ENCODE measurements around the gene FKBP1A. TPM values are rescaled to one million over a fixed set of nuclear protein-coding genes. Genes with fewer than 3 reads are reported as not detected.

The FKBP1A gene
- total RNA-seq, 1 donor from 2014 or later, result 212 TPM

DNA sequence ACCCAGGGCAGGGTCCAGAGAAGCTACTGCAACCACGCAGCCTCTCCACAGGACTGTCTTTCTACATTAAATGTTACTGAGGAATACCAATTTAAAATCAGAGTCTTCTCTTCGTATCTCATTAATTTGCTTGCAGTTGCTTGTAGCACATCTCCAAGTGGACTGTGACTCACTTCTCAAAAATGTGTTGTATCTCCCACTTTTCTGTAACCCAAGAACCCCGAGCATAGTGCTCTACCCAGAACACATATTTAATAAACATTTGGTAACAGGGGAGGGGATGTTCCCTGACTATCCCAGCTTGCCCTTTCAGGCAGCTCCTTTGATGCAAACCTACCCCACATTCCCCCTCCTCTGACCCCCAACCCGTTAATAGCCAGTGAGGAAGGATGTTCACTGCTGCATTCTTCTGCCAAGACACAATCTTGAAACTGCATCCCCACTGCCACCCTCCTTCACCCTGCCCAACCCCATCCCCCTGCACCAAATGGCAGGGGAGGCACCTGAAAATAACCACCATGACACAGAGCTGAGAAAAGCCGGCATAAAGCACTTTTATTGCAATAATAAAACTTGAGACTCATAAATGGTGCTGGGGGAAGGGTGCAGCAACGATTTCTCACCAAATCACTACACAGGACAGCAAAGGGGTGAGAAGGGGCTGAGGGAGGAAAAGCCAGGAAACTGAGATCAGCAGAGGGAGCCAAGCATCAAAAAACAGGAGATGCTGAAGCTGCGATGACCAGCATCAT lies 24.2 kb downstream of the FKBP1A start:
- TF ChIP-seq, protein P1, sequence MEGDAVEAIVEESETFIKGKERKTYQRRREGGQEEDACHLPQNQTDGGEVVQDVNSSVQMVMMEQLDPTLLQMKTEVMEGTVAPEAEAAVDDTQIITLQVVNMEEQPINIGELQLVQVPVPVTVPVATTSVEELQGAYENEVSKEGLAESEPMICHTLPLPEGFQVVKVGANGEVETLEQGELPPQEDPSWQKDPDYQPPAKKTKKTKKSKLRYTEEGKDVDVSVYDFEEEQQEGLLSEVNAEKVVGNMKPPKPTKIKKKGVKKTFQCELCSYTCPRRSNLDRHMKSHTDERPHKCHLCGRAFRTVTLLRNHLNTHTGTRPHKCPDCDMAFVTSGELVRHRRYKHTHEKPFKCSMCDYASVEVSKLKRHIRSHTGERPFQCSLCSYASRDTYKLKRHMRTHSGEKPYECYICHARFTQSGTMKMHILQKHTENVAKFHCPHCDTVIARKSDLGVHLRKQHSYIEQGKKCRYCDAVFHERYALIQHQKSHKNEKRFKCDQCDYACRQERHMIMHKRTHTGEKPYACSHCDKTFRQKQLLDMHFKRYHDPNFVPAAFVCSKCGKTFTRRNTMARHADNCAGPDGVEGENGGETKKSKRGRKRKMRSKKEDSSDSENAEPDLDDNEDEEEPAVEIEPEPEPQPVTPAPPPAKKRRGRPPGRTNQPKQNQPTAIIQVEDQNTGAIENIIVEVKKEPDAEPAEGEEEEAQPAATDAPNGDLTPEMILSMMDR (IDR thresholded peaks at IDR 0.05), result no peak
- TF ChIP-seq POLR2AphosphoS5 (IDR thresholded peaks at IDR 0.05; ENCODE audit: insufficient read depth in 1 of 2, low read depth in 1 of 2), result no peak
- no peak for TF ChIP-seq POLR2A (IDR thresholded peaks at IDR 0.05)
- H3K27me3 ChIP-seq, result no peaks in the 10 kb centered on the region
- DNase-seq (ENCODE audit: extremely low spot score in 2 of 2), result no peak
- H3K27ac ChIP-seq, result no peak overlapping the region
- H3K9me3 ChIP-seq, result no peaks in the 10 kb centered on the region
- intact Hi-C loops (cut with DNase I), result no loop called here
- peaks cover 0 to 24% of the 10 kb centered on the region in 2 donors for H3K36me3 ChIP-seq
- no peaks in the 10 kb centered on the region for H3K4me1 ChIP-seq
- H3K4me3 ChIP-seq, result no peak overlapping the region

DNA sequence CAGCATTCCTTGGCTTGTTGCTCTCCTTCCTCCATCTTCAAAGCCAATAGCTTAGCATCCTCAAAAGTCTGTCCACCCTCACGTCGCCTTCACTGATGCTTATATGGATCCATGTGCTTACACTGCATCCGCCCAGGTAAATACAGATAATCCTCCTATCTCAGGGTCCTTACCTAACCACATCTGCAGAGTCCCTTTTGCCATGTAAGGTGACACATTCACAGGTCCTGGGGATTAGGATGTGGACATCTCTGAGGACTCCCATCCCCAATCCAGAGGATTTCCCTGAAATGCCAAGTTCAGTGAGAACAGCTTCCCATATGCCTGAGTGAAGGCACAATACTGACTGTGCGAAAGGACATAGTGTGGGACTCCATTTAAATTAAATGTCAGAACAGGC lies 25.4 kb downstream of the FKBP1A start:
- TF ChIP-seq POLR2A (IDR thresholded peaks at IDR 0.05), result no peak
- no peak for TF ChIP-seq POLR2AphosphoS5 (IDR thresholded peaks at IDR 0.05; ENCODE audit: insufficient read depth in 1 of 2, low read depth in 1 of 2)
- TF ChIP-seq, protein P1 (IDR thresholded peaks at IDR 0.05), result no peak
- intact Hi-C loops (cut with DNase I), result no loop called here
- no peaks in the 10 kb centered on the region for H3K9me3 ChIP-seq
- no peak for DNase-seq (ENCODE audit: extremely low spot score in 2 of 2)
- no peak overlapping the region for H3K27ac ChIP-seq
- no peaks in the 10 kb centered on the region for H3K4me1 ChIP-seq
- H3K36me3 ChIP-seq, result peaks cover 0 to 24% of the 10 kb centered on the region in 2 donors
- no peak overlapping the region for H3K4me3 ChIP-seq
- H3K27me3 ChIP-seq, result no peaks in the 10 kb centered on the region

DNA sequence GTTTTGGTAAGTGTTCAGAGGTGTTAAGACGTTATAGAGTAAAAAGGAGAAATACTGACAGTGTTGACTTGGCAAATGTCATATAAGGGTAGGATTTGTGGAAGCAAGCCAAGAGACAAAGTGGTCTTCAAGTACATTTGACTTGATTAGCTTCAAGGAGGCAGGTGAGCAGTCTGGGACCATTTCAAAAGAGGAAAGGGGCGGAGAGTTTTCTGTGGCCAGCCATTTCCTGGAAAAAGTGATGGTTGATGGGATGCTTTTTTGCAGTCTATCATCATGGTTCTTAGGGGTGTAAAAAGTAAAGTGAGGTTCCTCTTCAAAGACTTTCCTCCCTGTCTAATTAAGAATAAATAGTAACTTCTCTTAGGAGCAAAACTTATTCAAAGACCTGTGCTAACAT lies 28.7 kb downstream of the FKBP1A start:
- Histone ChIP-seq H3K36me3 (peaks cover 0 to 10% of the 10 kb centered on the region in 2 donors), H3K4me1 (no peaks in the 10 kb centered on the region), H3K27ac (no peak overlapping the region), H3K9me3 (no peaks in the 10 kb centered on the region), H3K27me3 (no peaks in the 10 kb centered on the region), H3K4me3 (no peak overlapping the region)
- intact Hi-C loops (cut with DNase I), result no loop called here
- peak in 1 of 2 donors; percentile 29 for DNase-seq (ENCODE audit: extremely low spot score in 2 of 2)
- TF ChIP-seq POLR2AphosphoS5 (IDR thresholded peaks at IDR 0.05; ENCODE audit: insufficient read depth in 1 of 2, low read depth in 1 of 2), result no peak
- no peak for TF ChIP-seq POLR2A (IDR thresholded peaks at IDR 0.05)
- TF ChIP-seq, protein P1 (IDR thresholded peaks at IDR 0.05), result no peak

DNA sequence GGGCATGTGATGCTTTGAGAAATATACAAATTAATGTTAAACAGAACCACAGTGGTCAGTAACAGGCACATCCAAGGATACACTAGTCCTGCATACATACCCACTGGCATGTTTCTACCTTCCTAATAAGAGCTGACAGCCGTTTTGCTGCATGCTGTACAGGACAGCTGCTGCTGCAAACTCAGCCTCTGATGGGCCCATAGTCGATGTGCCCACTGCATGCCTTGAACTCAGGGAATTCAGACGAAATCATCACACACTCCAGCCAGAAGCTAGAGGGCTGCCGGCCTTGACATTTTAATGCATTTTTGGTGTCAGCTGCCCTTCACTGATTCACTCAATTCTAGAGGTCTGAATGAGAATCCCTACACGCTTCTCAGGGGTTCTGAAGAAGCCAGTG lies 29.3 kb downstream of the FKBP1A start:
- intact Hi-C loops (cut with DNase I), result no loop called here

DNA sequence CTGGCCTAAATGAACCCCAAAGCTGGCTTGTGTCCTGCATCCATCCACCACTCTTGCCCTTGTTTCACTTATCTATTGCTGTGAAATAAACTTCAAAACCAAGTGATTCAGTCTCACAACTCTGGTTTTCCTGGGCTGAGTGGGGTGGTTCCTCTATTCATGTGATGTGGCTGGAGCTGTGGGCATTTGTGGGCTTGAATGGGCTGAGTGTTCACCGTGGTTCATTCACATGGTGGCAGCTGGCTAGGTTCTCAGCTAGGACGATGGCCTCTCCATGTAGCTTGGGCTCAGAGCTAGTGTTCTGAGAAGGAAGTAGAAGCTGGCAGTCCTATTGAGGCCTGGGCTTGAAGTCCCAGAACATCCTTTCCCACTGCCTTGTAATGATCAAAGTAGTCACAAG lies 30.4 kb downstream of the FKBP1A start:
- Histone ChIP-seq H3K4me1 (no peaks in the 10 kb centered on the region), H3K36me3 (peaks cover 0 to 5% of the 10 kb centered on the region in 2 donors), H3K4me3 (no peak overlapping the region), H3K27ac (no peak overlapping the region), H3K27me3 (no peaks in the 10 kb centered on the region), H3K9me3 (no peaks in the 10 kb centered on the region)
- no peak for TF ChIP-seq POLR2AphosphoS5 (IDR thresholded peaks at IDR 0.05; ENCODE audit: insufficient read depth in 1 of 2, low read depth in 1 of 2)
- TF ChIP-seq, protein P1 (IDR thresholded peaks at IDR 0.05), result no peak
- no peak for TF ChIP-seq POLR2A (IDR thresholded peaks at IDR 0.05)
- intact Hi-C loops (cut with DNase I), result no loop called here
- peak in 1 of 2 donors; percentile 49 for DNase-seq (ENCODE audit: extremely low spot score in 2 of 2)

More for the DNA sequence above, 29.3 kb downstream of the FKBP1A start:
- Histone ChIP-seq H3K27me3 (no peaks in the 10 kb centered on the region), H3K4me1 (no peaks in the 10 kb centered on the region), H3K36me3 (peaks cover 0 to 10% of the 10 kb centered on the region in 2 donors), H3K4me3 (no peak overlapping the region), H3K27ac (no peak overlapping the region), H3K9me3 (no peaks in the 10 kb centered on the region)
- peak in 1 of 2 donors; percentile 60 for DNase-seq (ENCODE audit: extremely low spot score in 2 of 2)
- TF ChIP-seq, protein P1 (IDR thresholded peaks at IDR 0.05), result no peak
